ENCODE results near the gene CDCA3.

GRCh38 chr12:6896846-6897435 is 45.9 kb upstream of the CDCA3 start:
- TF ChIP-seq CTCF (IDR thresholded peaks at IDR 0.05 in 4 of 5, conservative IDR thresholded peaks at IDR 0.05 in 1 of 5) (no peak), POLR2A (IDR thresholded peaks at IDR 0.05) (no peak)
